ENCODE data around the gene GALNT17.

DNA sequence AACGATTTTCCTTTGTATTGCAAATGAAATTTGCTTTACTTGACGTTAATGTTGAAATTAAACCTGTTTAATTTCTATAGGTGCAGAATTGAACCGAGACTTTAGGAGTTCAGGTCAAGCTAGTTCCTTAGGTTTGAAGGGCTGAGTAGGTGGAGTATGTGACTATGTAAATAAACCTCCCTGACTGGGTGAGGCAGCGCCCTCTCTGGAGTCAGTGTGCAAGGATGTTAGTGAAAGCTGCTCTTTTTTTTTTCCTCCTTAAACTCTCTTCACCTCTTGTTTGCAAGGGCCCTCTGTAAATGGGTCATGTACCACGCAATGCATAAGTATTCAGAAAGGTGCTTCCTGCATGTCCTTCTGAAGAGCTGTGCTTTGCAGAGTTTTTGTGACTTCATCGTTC is 33.8 kb downstream of the GALNT17 start:
- TF ChIP-seq POLR2AphosphoS5 (IDR thresholded peaks at IDR 0.05; ENCODE audit: low read depth, low read length) (no peak), SIN3A (IDR thresholded peaks at IDR 0.05; ENCODE audit: borderline replicate concordance, insufficient read depth, low read length) (no peak), TAF1 (IDR thresholded peaks at IDR 0.05; ENCODE audit: borderline replicate concordance, insufficient read depth, low read length) (no peak), FOXP2 (optimal IDR thresholded peaks at IDR 0.05; ENCODE audit: borderline replicate concordance, extremely low read depth, extremely low read length, insufficient read depth) (no peak)
- TF ChIP-seq, protein P1, sequence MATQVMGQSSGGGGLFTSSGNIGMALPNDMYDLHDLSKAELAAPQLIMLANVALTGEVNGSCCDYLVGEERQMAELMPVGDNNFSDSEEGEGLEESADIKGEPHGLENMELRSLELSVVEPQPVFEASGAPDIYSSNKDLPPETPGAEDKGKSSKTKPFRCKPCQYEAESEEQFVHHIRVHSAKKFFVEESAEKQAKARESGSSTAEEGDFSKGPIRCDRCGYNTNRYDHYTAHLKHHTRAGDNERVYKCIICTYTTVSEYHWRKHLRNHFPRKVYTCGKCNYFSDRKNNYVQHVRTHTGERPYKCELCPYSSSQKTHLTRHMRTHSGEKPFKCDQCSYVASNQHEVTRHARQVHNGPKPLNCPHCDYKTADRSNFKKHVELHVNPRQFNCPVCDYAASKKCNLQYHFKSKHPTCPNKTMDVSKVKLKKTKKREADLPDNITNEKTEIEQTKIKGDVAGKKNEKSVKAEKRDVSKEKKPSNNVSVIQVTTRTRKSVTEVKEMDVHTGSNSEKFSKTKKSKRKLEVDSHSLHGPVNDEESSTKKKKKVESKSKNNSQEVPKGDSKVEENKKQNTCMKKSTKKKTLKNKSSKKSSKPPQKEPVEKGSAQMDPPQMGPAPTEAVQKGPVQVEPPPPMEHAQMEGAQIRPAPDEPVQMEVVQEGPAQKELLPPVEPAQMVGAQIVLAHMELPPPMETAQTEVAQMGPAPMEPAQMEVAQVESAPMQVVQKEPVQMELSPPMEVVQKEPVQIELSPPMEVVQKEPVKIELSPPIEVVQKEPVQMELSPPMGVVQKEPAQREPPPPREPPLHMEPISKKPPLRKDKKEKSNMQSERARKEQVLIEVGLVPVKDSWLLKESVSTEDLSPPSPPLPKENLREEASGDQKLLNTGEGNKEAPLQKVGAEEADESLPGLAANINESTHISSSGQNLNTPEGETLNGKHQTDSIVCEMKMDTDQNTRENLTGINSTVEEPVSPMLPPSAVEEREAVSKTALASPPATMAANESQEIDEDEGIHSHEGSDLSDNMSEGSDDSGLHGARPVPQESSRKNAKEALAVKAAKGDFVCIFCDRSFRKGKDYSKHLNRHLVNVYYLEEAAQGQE (IDR thresholded peaks at IDR 0.05; ENCODE audit: insufficient read depth in 1 of 2, low read depth in 2 of 2, low read length in 2 of 2): no peak
